ENCODE data around the gene CTU2.

CTU2 gene

DNA sequence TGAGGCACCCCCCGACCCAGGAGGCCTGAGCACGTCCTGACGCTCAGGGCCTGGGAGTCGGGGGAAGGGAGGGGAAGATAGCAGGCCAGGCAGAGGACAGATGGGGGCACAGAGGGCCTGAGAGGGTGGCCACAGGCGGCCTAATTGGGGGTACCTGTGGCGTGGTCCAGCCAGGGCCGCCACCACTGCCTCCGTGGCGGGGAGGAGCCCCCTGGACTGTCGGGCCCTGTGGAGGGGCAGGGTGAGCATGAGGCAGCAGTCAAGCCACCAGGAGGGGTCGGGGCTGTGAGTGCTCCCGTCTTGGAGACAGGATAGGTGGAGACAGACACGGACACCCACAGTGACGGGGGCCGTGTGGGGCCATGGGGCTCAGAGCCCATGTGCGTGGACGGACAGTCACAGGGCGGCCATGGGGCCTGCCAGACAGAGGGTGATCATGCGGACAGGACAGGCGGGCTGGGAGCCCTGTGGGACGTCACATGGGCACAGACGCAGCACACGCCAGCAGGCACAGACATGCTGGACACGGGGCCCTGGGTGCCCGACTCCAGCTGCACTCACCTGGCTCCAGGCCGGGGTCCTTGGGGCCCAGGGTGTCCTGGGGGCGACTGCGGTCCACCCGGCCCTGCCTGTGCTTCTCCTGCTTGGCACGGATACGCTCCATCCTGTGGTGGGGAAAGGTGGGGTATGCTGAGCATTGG is 18.7 kb downstream of the CTU2 start:
- DNase-seq (ENCODE audit: insufficient read length, low spot score) (no peak), FAIRE-seq (no peak)
- TF ChIP-seq POLR2AphosphoS5 (IDR thresholded peaks at IDR 0.05; ENCODE audit: low read depth, low read length) (no peak), TAF1 (IDR thresholded peaks at IDR 0.05; ENCODE audit: low read depth, low read length) (no peak), POU2F2 (IDR thresholded peaks at IDR 0.05; ENCODE audit: low read depth, low read length) (no peak), POLR2A (IDR thresholded peaks at IDR 0.05; ENCODE audit: low read depth, low read length) (no peak), PAX5 (IDR thresholded peaks at IDR 0.05; ENCODE audit: insufficient read depth, low read length, severe bottlenecking) (no peak), SPI1 (IDR thresholded peaks at IDR 0.05; ENCODE audit: low read depth, low read length) (no peak)

DNA sequence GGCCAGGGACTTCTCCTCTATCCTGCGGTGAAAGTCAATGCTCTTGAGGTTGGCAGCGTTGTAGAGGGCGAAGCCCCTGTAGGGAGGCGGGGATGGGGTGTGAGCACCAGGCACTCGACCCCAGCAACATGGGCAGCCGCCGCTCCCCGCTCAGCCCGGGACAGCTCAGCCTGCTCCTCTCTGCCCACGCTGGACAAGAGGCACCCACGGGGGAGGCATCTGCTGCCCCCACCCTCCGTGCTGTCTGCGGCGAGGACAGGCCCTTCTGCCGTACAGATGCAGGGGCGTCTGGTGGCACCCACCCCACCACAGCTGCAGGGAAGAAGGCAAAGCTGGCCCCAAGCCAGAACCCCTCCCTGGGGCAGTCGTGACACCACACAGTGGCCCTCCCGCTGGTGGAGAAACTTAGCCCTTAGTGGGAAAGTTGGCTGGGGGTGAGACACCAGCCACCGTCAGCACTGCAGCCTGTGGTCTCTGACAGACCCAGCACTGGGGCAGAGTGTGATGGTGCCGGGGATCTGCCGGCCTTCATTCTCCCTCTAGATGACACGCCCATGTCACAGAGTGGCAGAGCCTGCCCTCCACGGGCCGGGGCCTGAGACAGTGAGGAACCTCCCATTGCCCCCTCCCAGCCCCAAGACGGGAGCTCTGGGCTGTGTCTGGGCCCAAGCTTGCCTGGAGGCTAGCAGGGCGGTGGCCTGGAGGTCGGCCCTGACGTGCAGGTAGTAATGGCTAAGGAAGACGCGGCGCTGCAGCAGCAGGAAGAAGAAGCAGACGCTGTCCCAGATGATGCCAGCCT is 19.5 kb downstream of the CTU2 start:
- no peak for DNase-seq (ENCODE audit: insufficient read length, low spot score)
- FAIRE-seq: no peak
- no peak for TF ChIP-seq POLR2A (IDR thresholded peaks at IDR 0.05; ENCODE audit: low read depth, low read length)
- no peak for TF ChIP-seq SPI1 (IDR thresholded peaks at IDR 0.05; ENCODE audit: low read depth, low read length)
- no peak for TF ChIP-seq PAX5 (IDR thresholded peaks at IDR 0.05; ENCODE audit: insufficient read depth, low read length, severe bottlenecking)
- TF ChIP-seq POU2F2 (IDR thresholded peaks at IDR 0.05; ENCODE audit: low read depth, low read length): no peak

DNA sequence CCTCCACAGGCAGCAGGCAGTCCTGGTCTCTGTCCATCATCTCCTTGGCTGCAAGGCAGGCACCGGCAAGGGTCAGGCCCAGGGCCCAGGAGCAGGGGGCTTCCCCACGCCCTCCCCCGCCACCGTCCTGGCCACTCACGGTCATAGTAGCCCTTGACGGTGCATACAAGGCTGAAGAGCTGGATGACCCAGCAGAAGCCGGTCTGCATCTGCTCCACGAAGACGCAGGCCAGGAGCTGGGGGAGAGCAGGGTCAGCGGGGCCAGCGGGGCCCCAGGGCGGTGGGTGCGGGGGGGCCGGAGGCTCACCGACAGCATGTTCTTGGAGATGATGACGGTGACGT is 20.1 kb downstream of the CTU2 start:
- TF ChIP-seq POU2F2 (IDR thresholded peaks at IDR 0.05; ENCODE audit: low read depth, low read length) (no peak), PAX5 (IDR thresholded peaks at IDR 0.05; ENCODE audit: insufficient read depth, low read length, severe bottlenecking) (no peak), POLR2A (IDR thresholded peaks at IDR 0.05; ENCODE audit: low read depth, low read length) (no peak)
- FAIRE-seq (no peak), DNase-seq (ENCODE audit: insufficient read length, low spot score) (no peak)

DNA sequence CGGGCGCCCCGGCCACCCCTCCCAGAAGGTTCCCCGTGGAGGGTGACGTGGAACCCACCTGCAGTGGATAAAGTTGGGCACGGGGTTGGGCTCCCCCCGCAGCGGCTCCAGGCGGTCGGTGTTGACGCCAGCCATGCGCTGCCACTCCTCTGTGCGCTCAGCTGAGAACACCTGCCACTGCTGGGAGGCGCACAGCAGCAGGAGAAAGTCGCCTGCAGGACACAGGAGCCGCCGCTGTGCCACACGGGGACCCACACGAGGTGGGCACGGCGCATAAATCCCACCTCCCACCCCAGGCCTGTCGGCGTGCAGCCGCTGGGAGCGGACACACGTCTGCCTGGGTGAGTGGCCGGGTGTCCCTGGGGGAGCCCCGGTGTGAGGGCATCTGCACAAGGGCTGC is 20.7 kb downstream of the CTU2 start:
- TF ChIP-seq POLR2AphosphoS5 (IDR thresholded peaks at IDR 0.05; ENCODE audit: low read depth, low read length) (no peak), TAF1 (IDR thresholded peaks at IDR 0.05; ENCODE audit: low read depth, low read length) (no peak), POU2F2 (IDR thresholded peaks at IDR 0.05; ENCODE audit: low read depth, low read length) (no peak), PAX5 (IDR thresholded peaks at IDR 0.05; ENCODE audit: insufficient read depth, low read length, severe bottlenecking) (no peak), POLR2A (IDR thresholded peaks at IDR 0.05; ENCODE audit: low read depth, low read length) (no peak), SPI1 (IDR thresholded peaks at IDR 0.05; ENCODE audit: low read depth, low read length) (no peak)
- DNase-seq (ENCODE audit: insufficient read length, low spot score) (no peak), FAIRE-seq (no peak)

DNA sequence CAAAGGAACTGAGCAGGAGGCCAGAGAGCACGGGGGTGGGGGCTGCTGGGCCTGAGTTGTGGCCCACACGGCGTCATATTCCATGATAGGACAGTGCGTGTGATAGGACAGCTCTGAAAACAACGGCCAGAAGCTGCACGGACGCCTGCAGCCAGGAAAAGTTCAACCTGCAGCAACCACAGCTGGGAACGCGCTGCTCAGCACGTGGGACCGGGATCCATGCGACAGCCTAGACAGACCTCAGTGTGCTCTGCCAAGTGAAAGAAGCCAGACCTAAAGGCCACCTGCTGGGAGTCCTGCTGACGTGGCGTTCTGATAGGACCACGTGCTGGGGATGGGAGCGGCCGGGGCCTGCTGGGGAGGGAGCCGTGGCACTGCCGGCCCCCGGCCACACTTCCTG is 21.6 kb downstream of the CTU2 start:
- FAIRE-seq: no peak

DNA sequence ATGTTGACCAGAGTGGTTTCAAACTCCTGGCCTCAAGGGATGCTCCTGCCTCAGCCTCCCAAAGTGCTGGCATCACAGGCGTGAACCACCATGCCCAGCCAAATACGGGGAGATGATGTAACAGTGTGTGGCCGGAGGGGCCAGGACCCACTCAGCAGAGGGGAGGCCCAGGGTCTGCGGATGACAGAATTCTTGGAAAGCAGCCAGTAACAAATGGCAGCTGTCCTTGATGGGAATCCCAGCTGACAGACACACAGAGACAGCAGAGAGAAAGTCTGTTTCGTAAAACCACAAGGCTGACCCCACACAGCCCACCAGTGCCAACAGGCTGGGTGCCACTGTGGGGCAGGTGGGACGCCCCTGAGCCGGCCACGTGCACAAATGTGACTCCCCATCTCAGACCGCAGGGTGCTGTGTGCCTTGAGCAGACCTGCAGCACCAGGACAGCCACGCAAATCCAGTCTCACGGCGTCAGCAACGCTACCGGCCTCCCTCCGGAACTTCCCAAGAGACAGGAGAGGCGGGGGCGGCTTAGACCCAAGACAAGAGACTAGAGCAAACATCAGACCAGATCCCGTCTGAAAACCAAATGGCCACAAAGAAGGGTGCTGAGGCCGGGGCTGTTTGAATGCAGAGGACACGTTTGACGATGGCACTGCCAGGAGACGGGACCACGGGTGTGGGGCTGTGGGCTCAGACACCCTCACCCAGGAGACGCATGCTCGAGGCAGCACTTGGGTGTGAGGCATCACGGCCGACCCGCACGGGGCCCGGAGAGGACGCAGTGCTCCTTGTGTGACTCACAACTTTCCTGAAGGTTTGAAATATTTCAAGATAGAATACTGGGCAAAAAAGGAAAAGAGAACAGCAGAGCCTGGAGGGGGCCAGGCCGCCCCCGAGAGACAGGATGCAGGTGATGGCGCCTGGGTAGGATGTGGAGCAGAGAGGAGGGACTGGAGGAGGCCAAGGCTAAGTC is 24.6 kb downstream of the CTU2 start:
- TF ChIP-seq SPI1 (IDR thresholded peaks at IDR 0.05; ENCODE audit: low read depth, low read length) (no peak), POU2F2 (IDR thresholded peaks at IDR 0.05; ENCODE audit: low read depth, low read length) (no peak), PAX5 (IDR thresholded peaks at IDR 0.05; ENCODE audit: insufficient read depth, low read length, severe bottlenecking) (no peak), POLR2AphosphoS5 (IDR thresholded peaks at IDR 0.05; ENCODE audit: low read depth, low read length) (no peak), POLR2A (IDR thresholded peaks at IDR 0.05; ENCODE audit: low read depth, low read length) (no peak), TAF1 (IDR thresholded peaks at IDR 0.05; ENCODE audit: low read depth, low read length) (no peak)
- DNase-seq (ENCODE audit: insufficient read length, low spot score) (no peak), FAIRE-seq (no peak)

More for the DNA sequence above, 21.6 kb downstream of the CTU2 start:
- TF ChIP-seq POLR2A (IDR thresholded peaks at IDR 0.05; ENCODE audit: low read depth, low read length) (no peak), POU2F2 (IDR thresholded peaks at IDR 0.05; ENCODE audit: low read depth, low read length) (no peak), PAX5 (IDR thresholded peaks at IDR 0.05; ENCODE audit: insufficient read depth, low read length, severe bottlenecking) (no peak), TAF1 (IDR thresholded peaks at IDR 0.05; ENCODE audit: low read depth, low read length) (no peak), POLR2AphosphoS5 (IDR thresholded peaks at IDR 0.05; ENCODE audit: low read depth, low read length) (no peak), SPI1 (IDR thresholded peaks at IDR 0.05; ENCODE audit: low read depth, low read length) (no peak)
- DNase-seq (ENCODE audit: insufficient read length, low spot score): no peak

DNA sequence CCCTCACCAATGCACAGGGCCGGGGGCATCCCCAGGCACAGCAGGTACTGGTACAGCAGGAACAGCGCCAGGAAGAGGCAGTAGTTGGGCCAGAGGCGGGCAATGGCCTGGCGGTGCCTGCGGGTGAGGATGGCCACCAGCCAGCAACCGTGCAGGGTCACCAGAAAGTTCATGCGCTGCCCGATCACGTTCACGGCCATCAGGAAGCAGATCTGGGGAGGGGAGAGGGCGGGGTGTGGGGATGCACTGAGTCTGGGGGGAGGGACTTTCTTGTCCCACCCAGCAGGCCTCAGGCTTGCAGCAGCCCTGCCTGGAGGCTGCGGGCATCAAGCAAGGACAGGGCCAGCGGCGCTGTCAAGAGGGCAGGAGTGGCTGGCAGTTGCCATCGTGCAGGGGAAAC is 25.4 kb downstream of the CTU2 start:
- DNase-seq (ENCODE audit: insufficient read length, low spot score) (no peak), FAIRE-seq (no peak)
- TF ChIP-seq POLR2AphosphoS5 (IDR thresholded peaks at IDR 0.05; ENCODE audit: low read depth, low read length) (no peak), POLR2A (IDR thresholded peaks at IDR 0.05; ENCODE audit: low read depth, low read length) (no peak), PAX5 (IDR thresholded peaks at IDR 0.05; ENCODE audit: insufficient read depth, low read length, severe bottlenecking) (no peak), SPI1 (IDR thresholded peaks at IDR 0.05; ENCODE audit: low read depth, low read length) (no peak), POU2F2 (IDR thresholded peaks at IDR 0.05; ENCODE audit: low read depth, low read length) (no peak), TAF1 (IDR thresholded peaks at IDR 0.05; ENCODE audit: low read depth, low read length) (no peak)

DNA sequence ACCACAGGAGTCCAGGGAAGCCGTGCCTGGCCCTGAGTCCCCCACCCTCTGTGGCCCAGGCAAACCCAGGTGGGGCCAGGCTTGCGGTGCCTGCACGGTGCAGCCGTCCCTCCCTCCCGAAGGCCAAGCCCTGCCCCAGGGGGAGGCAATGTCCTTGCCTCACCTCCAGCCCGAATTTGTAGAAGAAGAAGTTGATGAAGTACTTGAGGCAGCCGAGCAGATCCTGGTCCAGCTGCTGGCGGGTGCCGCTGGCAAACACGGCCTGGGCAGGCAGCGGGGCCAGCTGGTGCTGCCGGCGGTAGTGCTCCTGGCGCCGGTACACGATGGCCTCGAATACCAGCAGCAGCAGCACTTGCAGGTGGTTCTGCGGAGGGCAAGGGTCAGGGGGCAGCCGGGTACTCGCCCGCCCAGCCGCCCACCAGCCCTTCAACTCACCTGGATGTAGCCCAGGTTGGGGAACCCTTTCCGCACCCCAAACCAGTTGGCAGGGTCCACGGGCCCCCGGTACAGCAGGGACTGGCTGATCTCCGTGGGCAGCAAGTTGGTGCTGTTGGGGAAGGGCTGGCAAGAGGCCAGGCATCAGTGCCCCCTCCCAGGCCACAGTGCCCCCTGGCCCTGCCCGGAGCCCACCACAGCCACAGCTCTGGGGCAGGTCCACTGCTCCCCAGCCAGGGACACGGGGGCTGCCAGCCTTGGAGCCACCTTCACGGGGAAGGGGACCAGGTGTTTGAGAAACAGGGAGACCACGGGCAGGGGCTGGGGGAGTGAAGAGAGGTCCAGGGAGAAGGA is 26.1 kb downstream of the CTU2 start:
- DNase-seq (ENCODE audit: insufficient read length, low spot score) (no peak), FAIRE-seq (no peak)
- TF ChIP-seq POLR2A (IDR thresholded peaks at IDR 0.05; ENCODE audit: low read depth, low read length): no peak
- no peak for TF ChIP-seq POLR2AphosphoS5 (IDR thresholded peaks at IDR 0.05; ENCODE audit: low read depth, low read length)
- no peak for TF ChIP-seq POU2F2 (IDR thresholded peaks at IDR 0.05; ENCODE audit: low read depth, low read length)
- TF ChIP-seq TAF1 (IDR thresholded peaks at IDR 0.05; ENCODE audit: low read depth, low read length): no peak
- no peak for TF ChIP-seq SPI1 (IDR thresholded peaks at IDR 0.05; ENCODE audit: low read depth, low read length)

All from GM12891 (cell line).